HCEC 1CT (cell line): ENCODE measurements around the gene C1orf122.

Source experiments
- DNase-seq: peaks from one replicate; pipeline ENCODE4 v3.0.0-alpha.2; 2017

C1orf122 gene

GRCh38 chr1:37846647-37847339, 39.2 kb downstream of the C1orf122 start:
- DNase-seq: no peak

GRCh38 chr1:37849480-37849879, 41.9 kb downstream of the C1orf122 start:
- no peak for DNase-seq

- peak; percentile 54 for DNase-seq
Observed at GRCh38 chr1:37850352-37850955, 42.9 kb downstream of the C1orf122 start.

- no peak for DNase-seq
Observed at GRCh38 chr1:37851262-37851661, 43.7 kb downstream of the C1orf122 start.

- peak; percentile 29 for DNase-seq
Observed at GRCh38 chr1:37851782-37852210, 44.2 kb downstream of the C1orf122 start.

GRCh38 chr1:37853157-37853556, 45.6 kb downstream of the C1orf122 start:
- no peak for DNase-seq

GRCh38 chr1:37854406-37854805, 46.8 kb downstream of the C1orf122 start:
- no peak for DNase-seq
